ENCODE results near the gene MFN2.

Gene MFN2

DNA sequence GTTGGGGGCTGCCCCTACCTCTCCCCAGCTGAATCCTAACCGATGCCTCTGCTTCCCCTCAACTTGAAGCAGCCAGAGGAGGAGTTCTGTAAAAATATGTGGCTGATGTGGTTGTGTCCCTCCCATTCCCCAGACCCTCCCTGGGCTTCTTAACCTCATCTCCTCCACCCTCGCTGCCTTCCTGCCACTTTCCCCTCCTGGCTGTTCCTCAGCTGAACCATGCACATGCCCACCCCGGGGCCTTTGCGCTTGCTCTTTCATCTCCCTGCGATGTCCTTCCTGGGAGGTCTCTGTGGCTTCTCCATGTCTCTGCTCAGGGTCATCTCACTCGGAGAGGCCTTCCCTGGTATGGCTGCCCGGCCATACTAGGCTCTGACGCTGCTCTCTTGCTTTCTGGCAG, 48.0 kb downstream of the MFN2 start:
- TF ChIP-seq, protein P1, sequence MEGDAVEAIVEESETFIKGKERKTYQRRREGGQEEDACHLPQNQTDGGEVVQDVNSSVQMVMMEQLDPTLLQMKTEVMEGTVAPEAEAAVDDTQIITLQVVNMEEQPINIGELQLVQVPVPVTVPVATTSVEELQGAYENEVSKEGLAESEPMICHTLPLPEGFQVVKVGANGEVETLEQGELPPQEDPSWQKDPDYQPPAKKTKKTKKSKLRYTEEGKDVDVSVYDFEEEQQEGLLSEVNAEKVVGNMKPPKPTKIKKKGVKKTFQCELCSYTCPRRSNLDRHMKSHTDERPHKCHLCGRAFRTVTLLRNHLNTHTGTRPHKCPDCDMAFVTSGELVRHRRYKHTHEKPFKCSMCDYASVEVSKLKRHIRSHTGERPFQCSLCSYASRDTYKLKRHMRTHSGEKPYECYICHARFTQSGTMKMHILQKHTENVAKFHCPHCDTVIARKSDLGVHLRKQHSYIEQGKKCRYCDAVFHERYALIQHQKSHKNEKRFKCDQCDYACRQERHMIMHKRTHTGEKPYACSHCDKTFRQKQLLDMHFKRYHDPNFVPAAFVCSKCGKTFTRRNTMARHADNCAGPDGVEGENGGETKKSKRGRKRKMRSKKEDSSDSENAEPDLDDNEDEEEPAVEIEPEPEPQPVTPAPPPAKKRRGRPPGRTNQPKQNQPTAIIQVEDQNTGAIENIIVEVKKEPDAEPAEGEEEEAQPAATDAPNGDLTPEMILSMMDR (IDR thresholded peaks at IDR 0.05; ENCODE audit: low read length): no peak
- TF ChIP-seq EZH2 (IDR thresholded peaks at IDR 0.05; ENCODE audit: borderline replicate concordance, low read length): no peak
- H3K27me3 ChIP-seq (ENCODE audit: insufficient read depth, low read length): no peaks in the 10 kb centered on the region
- H3K4me2 ChIP-seq (ENCODE audit: low read length): no peak overlapping the region
- no peaks in the 10 kb centered on the region for H3K79me2 ChIP-seq (ENCODE audit: insufficient read depth, low read length)
- no peaks in the 10 kb centered on the region for H3K9me2 ChIP-seq (ENCODE audit: low read depth, low read length)
- no peaks in the 10 kb centered on the region for H3F3A ChIP-seq (ENCODE audit: insufficient read depth, low read length)
- peaks cover 48% of the 10 kb centered on the region for H3K36me3 ChIP-seq (ENCODE audit: insufficient read depth, low read length)
- no peak overlapping the region for H3K9ac ChIP-seq (ENCODE audit: low read length)
- H2AFZ ChIP-seq (ENCODE audit: low read length): no peak overlapping the region
- no peak overlapping the region for H3K4me3 ChIP-seq (ENCODE audit: low read depth, low read length, poor library complexity, severe bottlenecking)
- H3K27ac ChIP-seq (ENCODE audit: low read depth, low read length, poor library complexity, severe bottlenecking): no peak overlapping the region
- H3K9me3 ChIP-seq (ENCODE audit: low read length): no peaks in the 10 kb centered on the region
- no peaks in the 10 kb centered on the region for H3K4me1 ChIP-seq (ENCODE audit: insufficient read depth, low read length, severe bottlenecking)
- H4K20me1 ChIP-seq (ENCODE audit: insufficient read depth, low read length): no peaks in the 10 kb centered on the region

DNA sequence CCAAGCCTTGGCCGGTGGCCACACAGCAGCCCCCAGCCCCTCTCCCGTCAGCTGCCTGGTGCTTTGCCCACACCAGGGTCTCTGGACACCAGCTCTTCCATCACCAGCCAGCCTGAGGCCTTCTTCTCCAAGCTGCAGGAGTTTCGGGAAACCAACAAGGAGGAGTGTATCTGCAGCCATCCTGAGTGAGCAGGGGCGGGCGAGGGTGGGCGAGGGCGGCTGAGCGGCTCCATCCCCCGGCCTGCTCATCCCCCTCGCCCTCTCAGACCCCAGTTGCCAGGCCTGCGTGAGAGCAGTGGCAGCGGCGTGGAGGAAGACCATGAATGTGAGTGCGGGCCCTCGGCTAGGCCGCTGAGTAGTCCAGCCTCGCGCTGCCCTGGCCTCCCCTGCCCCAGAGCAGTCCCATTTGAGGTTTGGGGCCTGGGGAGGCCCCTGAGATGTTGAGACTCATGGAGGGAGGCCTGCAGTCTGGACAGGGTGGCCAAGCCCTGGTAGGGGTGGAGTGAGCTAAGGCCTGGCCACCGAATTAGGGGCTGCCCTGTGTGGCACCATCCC, 48.8 kb downstream of the MFN2 start:
- Histone ChIP-seq H3K4me1 (ENCODE audit: insufficient read depth, low read length, severe bottlenecking) (no peaks in the 10 kb centered on the region), H3K4me2 (ENCODE audit: low read length) (no peak overlapping the region), H3K79me2 (ENCODE audit: insufficient read depth, low read length) (no peaks in the 10 kb centered on the region), H3K9me3 (ENCODE audit: low read length) (no peaks in the 10 kb centered on the region), H3K27me3 (ENCODE audit: insufficient read depth, low read length) (no peaks in the 10 kb centered on the region), H3K36me3 (ENCODE audit: insufficient read depth, low read length) (peaks cover 45% of the 10 kb centered on the region), H3K9ac (ENCODE audit: low read length) (no peak overlapping the region), H3K27ac (ENCODE audit: low read depth, low read length, poor library complexity, severe bottlenecking) (no peak overlapping the region), H3F3A (ENCODE audit: insufficient read depth, low read length) (no peaks in the 10 kb centered on the region), H2AFZ (ENCODE audit: low read length) (no peak overlapping the region), H3K9me2 (ENCODE audit: low read depth, low read length) (no peaks in the 10 kb centered on the region), H4K20me1 (ENCODE audit: insufficient read depth, low read length) (no peaks in the 10 kb centered on the region), H3K4me3 (ENCODE audit: low read depth, low read length, poor library complexity, severe bottlenecking) (no peak overlapping the region)
- TF ChIP-seq EZH2 (IDR thresholded peaks at IDR 0.05; ENCODE audit: borderline replicate concordance, low read length): no peak
- TF ChIP-seq, protein P1 (IDR thresholded peaks at IDR 0.05; ENCODE audit: low read length): no peak

DNA sequence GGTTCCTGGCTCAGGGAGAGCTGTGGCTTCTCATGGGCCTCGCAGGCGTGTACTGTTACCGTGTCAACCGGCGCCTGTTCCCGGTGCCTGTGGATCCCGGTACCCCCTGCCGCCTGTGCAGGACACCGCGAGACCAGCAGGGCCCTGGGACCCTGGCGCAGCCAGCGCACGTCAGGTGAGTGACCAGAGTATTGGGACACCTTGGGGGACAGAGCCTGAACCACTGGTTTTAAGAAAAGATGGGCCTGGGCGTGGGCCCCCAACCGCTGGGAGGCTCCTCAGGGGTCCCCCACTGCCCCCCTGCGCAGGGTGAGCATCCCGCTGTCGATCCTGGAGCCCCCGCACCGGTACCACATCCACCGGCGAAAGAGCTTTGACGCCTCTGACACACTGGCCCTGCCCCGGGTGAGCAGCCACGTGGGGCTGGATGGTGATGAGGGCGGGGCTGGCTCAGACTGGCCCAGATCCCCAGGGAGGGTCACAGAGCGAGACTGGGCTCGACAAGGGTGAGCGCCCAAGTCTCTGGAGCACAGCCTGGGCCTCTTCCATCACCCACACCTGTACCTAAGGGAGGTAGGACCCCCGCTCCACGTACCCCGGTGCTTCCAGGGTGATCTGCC, 49.6 kb downstream of the MFN2 start:
- Histone ChIP-seq H2AFZ (ENCODE audit: low read length) (no peak overlapping the region), H3F3A (ENCODE audit: insufficient read depth, low read length) (no peaks in the 10 kb centered on the region), H3K4me2 (ENCODE audit: low read length) (no peak overlapping the region), H3K79me2 (ENCODE audit: insufficient read depth, low read length) (no peaks in the 10 kb centered on the region), H3K36me3 (ENCODE audit: insufficient read depth, low read length) (peaks cover 39% of the 10 kb centered on the region), H3K27me3 (ENCODE audit: insufficient read depth, low read length) (no peaks in the 10 kb centered on the region), H3K9me3 (ENCODE audit: low read length) (no peaks in the 10 kb centered on the region), H3K4me1 (ENCODE audit: insufficient read depth, low read length, severe bottlenecking) (no peaks in the 10 kb centered on the region), H4K20me1 (ENCODE audit: insufficient read depth, low read length) (no peaks in the 10 kb centered on the region), H3K27ac (ENCODE audit: low read depth, low read length, poor library complexity, severe bottlenecking) (no peak overlapping the region), H3K4me3 (ENCODE audit: low read depth, low read length, poor library complexity, severe bottlenecking) (no peak overlapping the region), H3K9ac (ENCODE audit: low read length) (no peak overlapping the region), H3K9me2 (ENCODE audit: low read depth, low read length) (no peaks in the 10 kb centered on the region)
- TF ChIP-seq, protein P1 (IDR thresholded peaks at IDR 0.05; ENCODE audit: low read length): no peak
- TF ChIP-seq EZH2 (IDR thresholded peaks at IDR 0.05; ENCODE audit: borderline replicate concordance, low read length): no peak

Measured in OCI-LY1 (cell line).